NB4 (cell line): Measurements from ENCODE around the gene FBXO9.

Experiments
- DNase-seq: peaks from one replicate; pipeline ENCODE4 v3.0.0; 2010; ENCODE audit warnings: low read depth
- H3K4me3 ChIP-seq: one replicate; pipeline ENCODE4 v1.5.1; 2011; ENCODE audit warnings: mild to moderate bottlenecking, low read depth, low read length, moderate library complexity
- MYC ChIP-seq: IDR thresholded peaks from 2 replicates; pipeline ENCODE4 v1.6.1; 2011; ENCODE audit warnings: low read depth, low read length
- POLR2A ChIP-seq: IDR thresholded peaks from 2 replicates; pipeline ENCODE4 v1.6.1; 2011; ENCODE audit warnings: mild to moderate bottlenecking; ENCODE audit not compliant: insufficient read length; ENCODE audit errors: extremely low read depth
- TF ChIP-seq, protein P1 (sequence below): IDR thresholded peaks from one replicate; pipeline ENCODE4 v1.5.1; 2012; ENCODE audit warnings: low read depth, low read length
- TF ChIP-seq, protein P2 (sequence below): IDR thresholded peaks from 2 replicates; pipeline ENCODE4 v1.6.1; 2011; ENCODE audit warnings: low read depth, low read length

FBXO9 gene

DNA sequence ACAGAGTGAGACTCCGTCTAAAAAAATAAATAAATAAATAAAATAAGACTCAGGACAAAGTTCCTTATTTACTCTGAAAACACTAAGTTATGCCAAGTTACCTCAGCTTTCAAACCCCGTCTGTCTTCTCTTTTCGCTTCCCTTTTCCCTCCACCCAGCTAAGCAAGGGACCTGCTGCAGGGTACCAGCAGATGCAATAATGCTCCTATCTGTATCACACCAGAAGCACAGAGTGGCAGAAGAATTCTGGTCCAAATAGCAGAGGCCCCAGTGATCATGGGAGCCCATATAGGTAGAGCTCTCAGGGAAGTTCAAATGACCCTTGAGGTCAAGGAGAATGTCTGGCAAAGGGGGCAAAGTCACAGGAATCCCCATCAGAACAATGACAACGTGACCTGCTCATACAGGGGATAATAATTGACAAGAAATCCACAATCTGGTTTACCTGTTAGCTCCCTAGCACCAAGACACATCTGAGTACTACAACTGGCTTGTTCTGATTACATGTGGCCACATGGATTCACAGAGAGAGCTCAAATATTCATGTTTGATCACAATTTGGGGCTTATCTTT lies 74.7 kb downstream of the FBXO9 start:
- DNase-seq = no peak
- TF ChIP-seq, protein P1, sequence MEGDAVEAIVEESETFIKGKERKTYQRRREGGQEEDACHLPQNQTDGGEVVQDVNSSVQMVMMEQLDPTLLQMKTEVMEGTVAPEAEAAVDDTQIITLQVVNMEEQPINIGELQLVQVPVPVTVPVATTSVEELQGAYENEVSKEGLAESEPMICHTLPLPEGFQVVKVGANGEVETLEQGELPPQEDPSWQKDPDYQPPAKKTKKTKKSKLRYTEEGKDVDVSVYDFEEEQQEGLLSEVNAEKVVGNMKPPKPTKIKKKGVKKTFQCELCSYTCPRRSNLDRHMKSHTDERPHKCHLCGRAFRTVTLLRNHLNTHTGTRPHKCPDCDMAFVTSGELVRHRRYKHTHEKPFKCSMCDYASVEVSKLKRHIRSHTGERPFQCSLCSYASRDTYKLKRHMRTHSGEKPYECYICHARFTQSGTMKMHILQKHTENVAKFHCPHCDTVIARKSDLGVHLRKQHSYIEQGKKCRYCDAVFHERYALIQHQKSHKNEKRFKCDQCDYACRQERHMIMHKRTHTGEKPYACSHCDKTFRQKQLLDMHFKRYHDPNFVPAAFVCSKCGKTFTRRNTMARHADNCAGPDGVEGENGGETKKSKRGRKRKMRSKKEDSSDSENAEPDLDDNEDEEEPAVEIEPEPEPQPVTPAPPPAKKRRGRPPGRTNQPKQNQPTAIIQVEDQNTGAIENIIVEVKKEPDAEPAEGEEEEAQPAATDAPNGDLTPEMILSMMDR = no peak
- TF ChIP-seq POLR2A (no peak), MYC (no peak)
- H3K4me3 ChIP-seq = no peak overlapping the region

- H3K4me3 ChIP-seq = no peak overlapping the region
- TF ChIP-seq POLR2A (no peak), MYC (no peak)
- TF ChIP-seq, protein P1 = no peak
- TF ChIP-seq, protein P2, sequence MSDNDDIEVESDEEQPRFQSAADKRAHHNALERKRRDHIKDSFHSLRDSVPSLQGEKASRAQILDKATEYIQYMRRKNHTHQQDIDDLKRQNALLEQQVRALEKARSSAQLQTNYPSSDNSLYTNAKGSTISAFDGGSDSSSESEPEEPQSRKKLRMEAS = no peak
- no peak for DNase-seq
Measured at GRCh38 chr6:53142810-53143209, 77.6 kb downstream of the FBXO9 start.

DNA sequence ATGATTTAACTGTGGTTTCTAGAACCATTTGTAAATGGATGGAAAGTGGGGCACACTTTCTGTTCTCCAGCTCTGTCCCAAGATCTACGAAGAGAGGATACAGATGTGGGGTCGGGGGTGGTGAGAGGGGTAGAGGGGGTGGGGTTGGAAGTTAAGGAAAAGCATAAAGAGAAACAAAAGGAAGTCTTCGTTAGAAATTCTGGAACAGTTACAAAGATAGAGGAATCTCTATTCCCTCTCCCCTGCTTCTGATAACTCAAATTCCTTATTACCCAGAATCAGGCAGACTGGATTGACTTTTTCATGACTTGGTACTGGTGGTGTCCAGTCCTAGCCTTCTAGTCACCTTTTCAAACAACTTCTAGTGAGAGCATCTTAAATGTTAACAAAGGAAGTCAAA lies 78.5 kb downstream of the FBXO9 start:
- TF ChIP-seq MYC = no peak
- TF ChIP-seq POLR2A = no peak
- TF ChIP-seq, protein P2 = no peak
- TF ChIP-seq, protein P1 = no peak
- H3K4me3 ChIP-seq = no peak overlapping the region

DNA sequence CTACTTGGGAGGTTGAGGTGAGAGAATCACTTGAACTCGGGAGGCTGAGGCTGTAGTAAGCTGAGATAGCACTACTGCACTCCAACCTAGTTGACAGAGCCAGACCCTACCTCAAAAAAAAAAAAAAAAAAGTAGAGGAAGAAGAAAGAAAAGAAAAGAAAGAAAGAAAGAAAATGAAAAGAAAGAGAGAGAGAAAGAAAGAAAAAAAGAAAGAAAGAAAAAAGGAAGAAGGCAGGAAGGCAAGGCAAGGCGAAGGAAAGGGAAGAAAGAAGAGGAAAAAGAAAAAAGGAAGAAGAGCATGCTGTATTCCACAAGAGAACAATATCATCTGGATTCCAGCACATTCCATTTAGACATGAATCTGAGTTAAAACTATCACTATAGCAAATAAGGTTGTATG lies 79.6 kb downstream of the FBXO9 start:
- no peak for DNase-seq
- TF ChIP-seq POLR2A = no peak
- no peak for TF ChIP-seq MYC
- TF ChIP-seq, protein P1 = no peak
- TF ChIP-seq, protein P2 = no peak
- H3K4me3 ChIP-seq = no peak overlapping the region

More for the DNA sequence above, 78.5 kb downstream of the FBXO9 start:
- no peak for DNase-seq

DNA sequence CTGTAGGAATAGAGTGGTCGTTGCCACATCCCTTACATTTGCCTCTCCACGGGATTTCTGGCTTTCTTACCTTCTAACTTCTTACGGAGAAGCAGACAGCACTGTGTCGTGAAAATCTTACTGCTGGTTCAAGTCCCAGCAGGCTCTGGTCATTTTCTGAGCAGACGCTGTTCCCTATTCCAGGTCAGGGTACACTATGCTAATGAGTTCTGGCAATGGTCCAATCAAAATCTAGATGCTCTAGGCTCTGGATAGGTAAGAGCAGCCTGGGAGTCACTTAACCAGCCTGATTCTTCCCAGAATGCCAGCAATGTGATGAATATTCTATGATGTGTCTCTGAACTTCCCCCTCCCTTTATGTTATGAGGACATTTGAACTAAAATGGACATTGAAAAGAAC lies 83.5 kb downstream of the FBXO9 start, which contains the start of gene GCM1:
GCM1 (minus strand) TSS at position 158 of the 400 bp plus-strand sequence. CDS start 3,209 bp downstream, outside the sequence.
- TF ChIP-seq POLR2A = no peak
- TF ChIP-seq, protein P2 = no peak
- no peak for DNase-seq
- H3K4me3 ChIP-seq = no peak within 1 kb of the TSS
